Neural progenitor cell (in vitro differentiated cells): ENCODE results near the gene PPA1. TPM values are rescaled to one million over a fixed set of nuclear protein-coding genes. Genes with fewer than 3 reads are reported as not detected.

ENCODE experiments used
- DNase-seq: peaks from one replicate; pipeline ENCODE4 v3.0.0-alpha.2; 2016; ENCODE audit warnings: low spot score
- H2AFZ ChIP-seq: fragments of 200-600 bp; sonication (generic); replicated peaks from 2 replicates; pipeline ENCODE4 v1.6.1; 2016; ENCODE audit warnings: antibody characterized with exemption
- H3F3A ChIP-seq: fragments of 200-600 bp; sonication (generic); 2 replicates; pipeline ENCODE4 v1.6.1; 2016; ENCODE audit warnings: antibody characterized with exemption, low read depth
- H3K27ac ChIP-seq: fragments of 200-600 bp; sonication (generic); 2 replicates; pipeline ENCODE4 v1.5.1; 2016; ENCODE audit warnings: mild to moderate bottlenecking
- H3K27me3 ChIP-seq: fragments of 200-600 bp; sonication (generic); 2 replicates; pipeline ENCODE4 v1.6.1; 2016; ENCODE audit warnings: mild to moderate bottlenecking, moderate library complexity
- H3K36me3 ChIP-seq: fragments of 200-600 bp; sonication (generic); 2 replicates; pipeline ENCODE4 v1.5.1; 2016
- H3K4me1 ChIP-seq: fragments of 200-600 bp; sonication (generic); 2 replicates; pipeline ENCODE4 v1.6.1; 2016; ENCODE audit warnings: mixed run types
- H3K4me2 ChIP-seq: fragments of 200-600 bp; sonication (generic); 2 replicates; pipeline ENCODE4 v1.6.1; 2016
- H3K4me3 ChIP-seq: fragments of 200-600 bp; sonication (generic); 2 replicates; pipeline ENCODE4 v1.5.1; 2016
- H3K79me2 ChIP-seq: fragments of 200-600 bp; sonication (generic); 2 replicates; pipeline ENCODE4 v1.6.1; 2016; ENCODE audit warnings: low read depth
- H3K9ac ChIP-seq: fragments of 200-600 bp; sonication (generic); 2 replicates; pipeline ENCODE4 v1.6.1; 2016
- H3K9me3 ChIP-seq: fragments of 200-600 bp; sonication (generic); 2 replicates; pipeline ENCODE4 v1.5.1; 2016; ENCODE audit warnings: low read depth
- H4K20me1 ChIP-seq: fragments of 200-600 bp; sonication (generic); 2 replicates; pipeline ENCODE4 v1.6.1; 2016; ENCODE audit warnings: low read depth
- H3K27ac Mint-ChIP-seq: 3 replicates; pipeline ENCODE4 v1.8.0; 2021; ENCODE audit warnings: mixed read lengths
- H3K27me3 Mint-ChIP-seq: 2 replicates; pipeline ENCODE4 v1.8.0; 2022; ENCODE audit warnings: low read depth, mild to moderate bottlenecking, inconsistent platforms, moderate library complexity, mixed read lengths; ENCODE audit not compliant: insufficient read depth
- H3K36me3 Mint-ChIP-seq: 3 replicates; pipeline ENCODE4 v1.8.0; 2021; ENCODE audit warnings: mixed read lengths
- H3K4me1 Mint-ChIP-seq: 3 replicates; pipeline ENCODE4 v1.8.0; 2021; ENCODE audit warnings: mixed read lengths
- H3K4me3 Mint-ChIP-seq: 3 replicates; pipeline ENCODE4 v1.8.0; 2021; ENCODE audit warnings: mild to moderate bottlenecking, moderate library complexity, mixed read lengths
- H3K9me3 Mint-ChIP-seq: 3 replicates; pipeline ENCODE4 v1.8.0; 2020; ENCODE audit warnings: mixed read lengths
- CTCF ChIP-seq: fragments of 200-600 bp; sonication (generic); IDR thresholded peaks from 2 replicates; pipeline ENCODE4 v1.5.1; 2017; ENCODE audit warnings: antibody characterized with exemption, mild to moderate bottlenecking
- EZH2 ChIP-seq: fragments of 200-600 bp; sonication (generic); IDR thresholded peaks from 2 replicates; pipeline ENCODE4 v1.6.1; 2017; ENCODE audit warnings: antibody characterized with exemption, mild to moderate bottlenecking, moderate library complexity
- EZH2phosphoT487 ChIP-seq: fragments of 200-600 bp; sonication (generic); IDR thresholded peaks from 2 replicates; pipeline ENCODE4 v1.6.1; 2017; ENCODE audit warnings: antibody characterized with exemption
- total RNA-seq: library from RNA; depleted of rRNA; stranded (reverse); fragments of >200 nt; gene quantifications from 2 replicates; pipeline ENCODE4 v1.2.3, GENCODE V29; 2015; ENCODE audit warnings: low replicate concordance

PPA1 gene
- total RNA-seq, 1 donor from 2014 or later = 203 TPM

DNA sequence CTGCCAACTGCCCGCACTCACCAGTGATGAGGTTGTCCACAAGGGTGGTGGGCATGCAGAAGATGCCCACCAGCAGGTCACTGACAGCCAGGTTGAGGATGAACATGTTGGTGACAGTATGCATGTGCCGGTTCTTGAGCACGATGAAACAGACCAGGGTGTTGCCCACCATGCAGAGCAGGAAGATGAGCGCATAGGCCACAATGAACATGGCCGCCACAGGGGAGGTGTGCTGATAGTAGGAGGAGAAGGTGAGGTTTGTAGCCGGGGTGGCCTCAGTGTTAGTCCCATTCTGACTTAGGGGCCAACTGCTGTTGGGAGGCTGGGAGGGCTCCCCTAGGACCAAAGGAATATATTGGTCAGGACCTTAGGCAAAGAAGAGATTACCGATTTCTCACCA is 32.8 kb upstream of the PPA1 start:
- H3K27me3 Mint-ChIP-seq = peaks cover 8% of the 10 kb centered on the region
- H3K27ac Mint-ChIP-seq = no peak overlapping the region
- Histone ChIP-seq H3K4me1 (no peaks in the 10 kb centered on the region), H3K9me3 (no peaks in the 10 kb centered on the region), H2AFZ (no peak overlapping the region), H4K20me1 (no peaks in the 10 kb centered on the region), H3K36me3 (no peaks in the 10 kb centered on the region), H3K4me2 (no peak overlapping the region), H3K9ac (no peak overlapping the region), H3K27ac (no peak overlapping the region), H3F3A (no peaks in the 10 kb centered on the region), H3K27me3 (no peaks in the 10 kb centered on the region), H3K4me3 (no peak overlapping the region), H3K79me2 (no peaks in the 10 kb centered on the region)
- H3K36me3 Mint-ChIP-seq = no peaks in the 10 kb centered on the region
- H3K4me1 Mint-ChIP-seq = no peaks in the 10 kb centered on the region
- no peak for TF ChIP-seq EZH2phosphoT487
- no peak for TF ChIP-seq EZH2
- DNase-seq = no peak
- H3K4me3 Mint-ChIP-seq = no peak overlapping the region
- no peaks in the 10 kb centered on the region for H3K9me3 Mint-ChIP-seq

DNA sequence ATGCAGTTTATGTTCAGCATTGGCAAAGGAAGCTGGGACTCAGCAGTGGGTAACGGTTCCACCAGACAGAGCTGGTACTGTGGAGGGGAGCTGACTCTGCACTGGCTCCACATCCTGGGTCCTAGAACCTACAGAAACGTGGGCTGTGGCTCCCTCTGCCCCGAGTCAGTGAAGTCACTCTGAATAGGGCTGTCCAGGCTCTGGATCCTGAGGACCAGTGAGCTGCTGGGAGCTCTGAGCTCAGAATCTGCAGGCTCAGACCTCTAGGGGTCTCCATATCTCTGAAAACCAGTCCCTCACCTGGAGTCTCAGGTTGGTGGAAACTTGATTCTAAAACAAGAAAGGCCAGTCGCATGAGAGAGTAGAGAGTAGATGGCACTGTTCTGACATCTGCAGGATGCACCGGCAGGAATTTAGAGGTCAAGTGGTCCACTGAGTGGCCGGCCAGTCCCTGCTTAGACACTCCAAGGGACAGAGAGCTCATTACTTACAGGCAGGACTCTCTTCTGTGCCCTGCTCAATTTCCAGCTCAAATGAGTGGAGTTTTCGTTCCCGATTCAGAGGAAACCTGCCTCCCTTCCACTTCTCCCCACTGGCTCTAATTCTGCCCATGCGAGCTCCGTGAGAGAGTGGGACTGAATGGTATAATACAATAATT is 31.9 kb upstream of the PPA1 start:
- peak; percentile 59 for TF ChIP-seq CTCF
- TF ChIP-seq EZH2 = no peak
- peaks cover 8% of the 10 kb centered on the region for H3K27me3 Mint-ChIP-seq
- no peak overlapping the region for H3K9ac ChIP-seq
- H3K4me3 Mint-ChIP-seq = no peak overlapping the region
- H2AFZ ChIP-seq = no peak overlapping the region
- H3K36me3 ChIP-seq = no peaks in the 10 kb centered on the region
- H4K20me1 ChIP-seq = no peaks in the 10 kb centered on the region
- no peaks in the 10 kb centered on the region for H3K4me1 ChIP-seq
- DNase-seq = peak; percentile 74
- H3K4me3 ChIP-seq = no peak overlapping the region
- H3K9me3 ChIP-seq = no peaks in the 10 kb centered on the region
- no peaks in the 10 kb centered on the region for H3K4me1 Mint-ChIP-seq
- no peaks in the 10 kb centered on the region for H3K27me3 ChIP-seq
- H3F3A ChIP-seq = no peaks in the 10 kb centered on the region
- no peak overlapping the region for H3K4me2 ChIP-seq
- no peak overlapping the region for H3K27ac Mint-ChIP-seq
- H3K27ac ChIP-seq = no peak overlapping the region
- H3K36me3 Mint-ChIP-seq = no peaks in the 10 kb centered on the region
- H3K79me2 ChIP-seq = no peaks in the 10 kb centered on the region
- H3K9me3 Mint-ChIP-seq = no peaks in the 10 kb centered on the region

DNA sequence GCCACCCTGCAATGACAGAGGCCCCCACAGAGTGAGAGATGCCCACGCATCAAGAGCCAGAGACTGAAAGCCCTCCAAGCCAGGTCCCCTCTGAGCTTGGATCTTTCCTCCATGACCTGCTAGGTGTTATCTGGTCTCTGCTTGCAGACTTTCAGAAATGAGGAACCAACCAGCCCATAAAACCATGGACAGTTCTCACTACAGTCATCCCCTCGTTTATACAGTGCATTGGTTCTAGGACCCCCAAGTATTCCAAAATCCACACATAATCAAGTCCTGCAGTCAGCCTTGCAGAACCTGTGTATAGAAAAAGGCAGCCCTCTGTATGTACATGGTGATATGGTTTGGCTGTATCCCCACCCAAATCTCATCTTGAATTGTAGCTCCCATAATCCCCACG is 27.5 kb upstream of the PPA1 start:
- H3F3A ChIP-seq = no peaks in the 10 kb centered on the region
- H3K4me2 ChIP-seq = no peak overlapping the region
- no peaks in the 10 kb centered on the region for H3K4me1 ChIP-seq
- TF ChIP-seq EZH2phosphoT487 (no peak), EZH2 (no peak), CTCF (no peak)
- Mint-ChIP-seq H3K9me3 (peaks cover 2% of the 10 kb centered on the region), H3K27ac (no peak overlapping the region), H3K4me1 (no peaks in the 10 kb centered on the region), H3K27me3 (peaks cover 6% of the 10 kb centered on the region), H3K36me3 (no peaks in the 10 kb centered on the region), H3K4me3 (no peak overlapping the region)
- H3K36me3 ChIP-seq = no peaks in the 10 kb centered on the region
- no peak overlapping the region for H2AFZ ChIP-seq
- no peak overlapping the region for H3K27ac ChIP-seq
- no peaks in the 10 kb centered on the region for H3K79me2 ChIP-seq
- no peaks in the 10 kb centered on the region for H4K20me1 ChIP-seq
- H3K27me3 ChIP-seq = no peaks in the 10 kb centered on the region
- no peak overlapping the region for H3K9ac ChIP-seq
- DNase-seq = no peak
- no peaks in the 10 kb centered on the region for H3K9me3 ChIP-seq
- no peak overlapping the region for H3K4me3 ChIP-seq

DNA sequence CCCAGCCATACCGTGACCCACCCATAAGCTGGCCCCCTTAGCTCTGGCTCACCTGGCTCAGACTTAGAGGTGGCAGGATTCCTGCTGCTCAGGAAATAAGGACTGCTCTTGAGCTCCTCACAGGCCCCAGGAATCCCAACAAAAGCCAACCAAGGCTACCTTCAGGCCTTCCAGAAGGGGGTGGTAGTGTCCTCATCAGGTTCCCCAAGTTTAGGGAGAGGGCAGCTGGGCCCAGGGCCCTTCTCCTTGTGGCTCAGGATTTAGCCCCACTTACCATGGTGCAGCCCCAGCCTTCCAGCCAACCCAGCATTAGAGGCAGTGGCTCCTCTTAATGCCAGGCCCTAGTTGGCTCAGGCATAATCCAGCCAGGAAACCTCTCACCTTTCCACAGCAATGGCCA is 27.0 kb upstream of the PPA1 start:
- no peak for TF ChIP-seq EZH2
- peak; percentile 9 for TF ChIP-seq CTCF
- Histone ChIP-seq H3K27ac (no peak overlapping the region), H3K27me3 (no peaks in the 10 kb centered on the region), H3K9ac (no peak overlapping the region), H3K4me3 (no peak overlapping the region), H4K20me1 (no peaks in the 10 kb centered on the region), H3F3A (no peaks in the 10 kb centered on the region), H2AFZ (no peak overlapping the region), H3K79me2 (no peaks in the 10 kb centered on the region), H3K9me3 (no peaks in the 10 kb centered on the region), H3K4me2 (no peak overlapping the region), H3K4me1 (no peaks in the 10 kb centered on the region), H3K36me3 (no peaks in the 10 kb centered on the region)
- peaks cover 2% of the 10 kb centered on the region for H3K9me3 Mint-ChIP-seq
- no peak for DNase-seq
- peaks cover 7% of the 10 kb centered on the region for H3K27me3 Mint-ChIP-seq
- no peak overlapping the region for H3K4me3 Mint-ChIP-seq
- no peak overlapping the region for H3K27ac Mint-ChIP-seq
- H3K4me1 Mint-ChIP-seq = no peaks in the 10 kb centered on the region
- H3K36me3 Mint-ChIP-seq = no peaks in the 10 kb centered on the region
